GM12878 (cell line): ENCODE measurements around the gene RBMX2. TPM values are rescaled to one million over a fixed set of nuclear protein-coding genes. Genes with fewer than 3 reads are reported as not detected.
"Not testable (repeated sequence)": the region's sequence is repeated elsewhere in the genome, so short reads cannot be mapped to it uniquely, and the experiment has no call there.

ENCODE experiments used
- ATAC-seq: fragments of 200-7000 bp; cut with Tn5 transposase; 3 replicates; pipeline ENCODE4 v1.9.1; 2020; ENCODE audit warnings: mild to moderate bottlenecking, moderate library complexity
- BruUV-seq: library from RNA; stranded (reverse); fragments of 400-500 nt; replicated peaks from 2 replicates; lab custom pipeline; 2021; lab: Mats Ljungman, UMichigan
- CTCF ChIA-PET: fragments of 300-600 bp; sonication (Branson Sonifier 250); formaldehyde crosslinking; extraction: SDS; loops from one replicate; lab custom pipeline; 2021; ENCODE audit warnings: inconsistent platforms; lab: Yijun Ruan, JAX
- POLR2A ChIA-PET: fragments of 350-600 bp; formaldehyde crosslinking; extraction: SDS; loops from one replicate; lab custom pipeline; 2021; ENCODE audit warnings: inconsistent platforms; lab: Charles Lee
- RAD21 ChIA-PET: fragments of 300-600 bp; sonication (Branson Sonifier 250); formaldehyde crosslinking; loops from one replicate; lab custom pipeline; 2023; ENCODE audit warnings: antibody characterized with exemption; ENCODE audit not compliant: unreplicated experiment; lab: Charles Lee
- SMC1A ChIA-PET: fragments of 300-600 bp; sonication (Branson Sonifier 250); formaldehyde crosslinking; loops from one replicate; lab custom pipeline; 2023; ENCODE audit not compliant: unreplicated experiment, uncharacterized antibody; lab: Charles Lee
- DNase-seq: peaks from one replicate; pipeline ENCODE4 v3.0.0-alpha.2; 2011; ENCODE audit warnings: low read depth, low spot score
- FAIRE-seq: peaks from 3 replicates; lab custom pipeline; 2011; peaks lifted over from hg19 to GRCh38; lab: Jason Lieb, UNC
- H2AFZ ChIP-seq: 2 replicates; pipeline ENCODE4 v1.6.0; 2011; ENCODE audit warnings: low read depth, low read length, control low read depth; ENCODE audit not compliant: control insufficient read depth
- H3K27ac ChIP-seq: 2 replicates; pipeline ENCODE4 v1.5.1; 2011; ENCODE audit warnings: control low read depth; ENCODE audit not compliant: control insufficient read depth, insufficient read depth
- H3K27me3 ChIP-seq, 2 experiments: replicated peaks in 1 of 2; 2 replicates each; pipeline versions ENCODE4 v1.6.0 to v1.6.1; 2011; ENCODE audit warnings: low read length in 1 of 2; ENCODE audit not compliant: control insufficient read depth in 2 of 2, insufficient read depth in 2 of 2
- H3K36me3 ChIP-seq, 2 experiments: 2 replicates each; pipeline ENCODE4 v1.5.1; 2011; ENCODE audit warnings: low read length in 1 of 2; ENCODE audit not compliant: control insufficient read depth in 2 of 2, insufficient read depth in 2 of 2
- H3K4me1 ChIP-seq: 2 replicates; pipeline ENCODE4 v1.6.1; 2011; ENCODE audit warnings: mild to moderate bottlenecking, low read length, moderate library complexity, mixed read lengths; ENCODE audit not compliant: control insufficient read depth, insufficient read depth
- H3K4me2 ChIP-seq: 2 replicates; pipeline ENCODE4 v1.6.0; 2011; ENCODE audit warnings: control low read depth; ENCODE audit not compliant: control insufficient read depth, insufficient read depth
- H3K4me3 ChIP-seq: fragments of 200-600 bp; sonication (generic); 2 replicates; pipeline ENCODE4 v1.5.1; 2016
- H3K79me2 ChIP-seq: 2 replicates; pipeline ENCODE4 v1.6.0; 2011; ENCODE audit warnings: low read length; ENCODE audit not compliant: control insufficient read depth, insufficient read depth
- H3K9ac ChIP-seq: 2 replicates; pipeline ENCODE4 v1.8.0; 2011; ENCODE audit warnings: low read length, control low read depth, mixed read lengths; ENCODE audit not compliant: control insufficient read depth, insufficient read depth
- H3K9me3 ChIP-seq: replicated peaks from 3 replicates; pipeline ENCODE4 v1.5.1; 2011; ENCODE audit warnings: mild to moderate bottlenecking, low read length; ENCODE audit not compliant: control insufficient read depth, insufficient read depth
- H4K20me1 ChIP-seq: 2 replicates; pipeline ENCODE4 v1.6.0; 2011; ENCODE audit not compliant: control insufficient read depth, insufficient read depth
- BHLHE40 ChIP-seq, 2 experiments: fragments of 450-650 bp in 1 of 2; IDR thresholded peaks; 2 replicates each; pipeline ENCODE4 v1.6.1; 2011 to 2017; ENCODE audit warnings: low read depth in 2 of 2, borderline replicate concordance in 1 of 2, improper control_type of control experiment in 1 of 2, low read length in 1 of 2, mild to moderate bottlenecking in 1 of 2
- BRCA1 ChIP-seq: IDR thresholded peaks from 2 replicates; pipeline ENCODE4 v1.6.1; 2011; ENCODE audit warnings: low read depth, low read length, improper control_type of control experiment
- CBX3 ChIP-seq: fragments of 200-600 bp; sonication (generic); IDR thresholded peaks from 2 replicates; pipeline ENCODE4 v1.6.1; 2016; ENCODE audit warnings: low read depth, borderline replicate concordance
- GABPA ChIP-seq: IDR thresholded peaks from 2 replicates; pipeline ENCODE4 v1.6.1; 2014; ENCODE audit warnings: antibody characterized with exemption, low read depth, mild to moderate bottlenecking, inconsistent platforms
- IKZF1 ChIP-seq: fragments of 450-650 bp; conservative IDR thresholded peaks from 2 replicates; pipeline ENCODE4 v1.6.1; 2017; ENCODE audit warnings: antibody characterized with exemption, mild to moderate bottlenecking
- LARP7 ChIP-seq: fragments of 450-650 bp; IDR thresholded peaks from 2 replicates; pipeline ENCODE4 v1.6.1; 2017; ENCODE audit warnings: mild to moderate bottlenecking
- MXI1 ChIP-seq: fragments of 150-350 bp; IDR thresholded peaks from 2 replicates; pipeline ENCODE4 v1.6.1; 2011; ENCODE audit warnings: low read depth, mild to moderate bottlenecking, inconsistent platforms, low read length, improper control_type of control experiment
- PML ChIP-seq: IDR thresholded peaks from 2 replicates; pipeline ENCODE4 v1.6.1; 2012; ENCODE audit warnings: low read length, inconsistent platforms
- POLR2A ChIP-seq: IDR thresholded peaks from 2 replicates; pipeline ENCODE4 v1.6.1; 2011; ENCODE audit warnings: low read depth, mild to moderate bottlenecking, low read length
- POLR2AphosphoS2 ChIP-seq: IDR thresholded peaks from 2 replicates; pipeline ENCODE4 v1.6.1; 2011; ENCODE audit warnings: low read depth, mild to moderate bottlenecking, low read length, improper control_type of control experiment, moderate library complexity
- SMAD5 ChIP-seq: IDR thresholded peaks from 2 replicates; pipeline ENCODE4 v1.6.1; 2016; ENCODE audit warnings: antibody characterized with exemption, low read depth
- TCF3 ChIP-seq: IDR thresholded peaks from 2 replicates; pipeline ENCODE4 v1.6.1; 2012; ENCODE audit warnings: low read depth, mild to moderate bottlenecking, low read length, borderline replicate concordance; ENCODE audit not compliant: insufficient read depth
- WGBS: methylation state at CpG from one replicate; pipeline ENCODE4 v1.1.6; 2016; ENCODE audit warnings: low lambda C conversion rate; ENCODE audit not compliant: insufficient replicate concordance, insufficient coverage; ENCODE audit errors: missing lambda C conversion rate; 5-methylcytosine and 5-hydroxymethylcytosine counted together
- in situ Hi-C: fragments of 300-500 bp; cut with MboI; formaldehyde crosslinking; loops from 9 replicates; pipeline ENCODE4 v1.14.3; 2018; ENCODE audit warnings: mixed read lengths
- intact Hi-C: fragments of 100-400 bp; cut with micrococcal nuclease; formaldehyde crosslinking; loops from one replicate; pipeline ENCODE4 v1.14.2; 2022; ENCODE audit not compliant: unreplicated experiment
- polyA plus RNA-seq, 11 experiments: library from polyadenylated mRNA; depleted of rRNA in 4 of 11; unstranded in 6 of 11; stranded (reverse) in 5 of 11; fragments of >200 nt; fragmentation: Nextera tagmentation in 4 of 11; fragmentation: Illumina TruSeq in 1 of 11; extraction: Ambion mirVana in 4 of 11; extraction: Trizol in 1 of 11; gene quantifications; 1 replicate in 1 of 11; 2 replicates in 10 of 11; pipeline versions ENCODE4 v1.2.1 to v1.2.3, GENCODE V29; 2011 to 2016; ENCODE audit warnings: inconsistent platforms in 2 of 11, missing spikeins in 2 of 11, low read depth in 1 of 11
- total RNA-seq, 4 experiments: library from RNA; depleted of rRNA in 3 of 4; stranded (reverse); fragments of >200 nt in 3 of 4; fragmentation: Illumina TruSeq in 1 of 4; extraction: Trizol in 1 of 4; gene quantifications; 2 replicates each; pipeline versions ENCODE4 v1.2.1 to v1.2.3, GENCODE V29; 2013 to 2021
- TF ChIP-seq, protein P1 (sequence below): fragments of 450-650 bp; IDR thresholded peaks from 2 replicates; pipeline ENCODE4 v1.6.1; 2016; ENCODE audit warnings: mild to moderate bottlenecking, moderate library complexity, borderline replicate concordance
- TF ChIP-seq, protein P2 (sequence below): IDR thresholded peaks from 2 replicates; pipeline ENCODE4 v1.6.1; 2012; ENCODE audit warnings: low read depth, low read length, improper control_type of control experiment

The RBMX2 gene
- total and polyA plus RNA-seq, 10 of the 15 experiments (the other 5 are each of a cell fraction or from before 2014, with no cell fraction given): 18.9 to 56.0 (median 32.6) TPM

DNA sequence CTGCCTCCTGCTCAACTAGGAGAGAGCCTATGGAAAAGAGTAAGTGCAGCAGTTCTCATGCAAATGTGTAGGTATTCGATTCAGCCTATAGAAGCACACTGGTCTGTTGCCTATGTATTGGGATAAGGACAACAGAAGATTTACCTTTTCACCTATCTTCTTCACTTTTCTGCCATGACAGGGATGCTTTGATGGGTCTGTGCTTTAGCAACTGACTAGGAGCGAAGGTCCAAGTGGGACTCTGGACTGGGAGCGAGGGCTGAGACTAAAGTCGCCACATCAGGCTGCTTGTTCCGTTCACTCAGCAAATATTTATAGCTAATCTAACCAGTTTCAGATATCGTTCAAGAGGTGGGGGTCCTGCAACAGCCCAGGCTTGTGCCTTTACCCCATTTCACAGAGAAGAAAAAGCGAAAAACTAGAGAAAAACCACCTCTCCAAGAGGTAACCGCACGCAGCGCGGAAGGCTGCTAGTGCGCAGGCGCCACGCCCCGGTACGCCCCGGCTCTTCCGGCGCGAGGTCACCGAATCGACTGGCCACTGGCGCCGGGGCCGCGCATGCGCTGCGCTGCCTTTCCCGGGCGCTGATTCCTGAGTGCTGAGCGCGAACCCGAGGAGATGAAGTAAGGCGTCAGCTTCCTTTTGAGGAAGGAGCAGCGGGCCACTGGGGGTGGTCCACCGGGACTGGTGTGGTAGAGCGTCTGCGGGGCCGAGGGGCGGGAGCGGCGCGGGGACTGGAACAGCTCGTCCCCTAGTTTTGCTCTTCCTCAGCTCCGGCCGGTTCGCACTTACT lies at the start of gene RBMX2 (continued):
- TF ChIP-seq SMAD5 (peak; percentile 72; the same call in 1 of the 2 replicates), LARP7 (0 out of 2 replicates have a peak, but pooled peaks have one; percentile 28), GABPA (peak; percentile 39; the same call in 1 of the 2 replicates), MXI1 (no peak), BRCA1 (no peak), POLR2A (peak; percentile 72), POLR2AphosphoS2 (peak; percentile 71; the same call in 1 of the 2 replicates), BHLHE40 (IDR thresholded peaks at IDR 0.05; ENCODE audit: borderline replicate concordance in 1 of 2, low read depth in 2 of 2, low read length in 1 of 2) (no peak), CBX3 (no peak), IKZF1 (peak; percentile 71), PML (peak; percentile 81; the same call in 1 of the 2 replicates), TCF3 (no peak)
- TF ChIP-seq, protein P1, sequence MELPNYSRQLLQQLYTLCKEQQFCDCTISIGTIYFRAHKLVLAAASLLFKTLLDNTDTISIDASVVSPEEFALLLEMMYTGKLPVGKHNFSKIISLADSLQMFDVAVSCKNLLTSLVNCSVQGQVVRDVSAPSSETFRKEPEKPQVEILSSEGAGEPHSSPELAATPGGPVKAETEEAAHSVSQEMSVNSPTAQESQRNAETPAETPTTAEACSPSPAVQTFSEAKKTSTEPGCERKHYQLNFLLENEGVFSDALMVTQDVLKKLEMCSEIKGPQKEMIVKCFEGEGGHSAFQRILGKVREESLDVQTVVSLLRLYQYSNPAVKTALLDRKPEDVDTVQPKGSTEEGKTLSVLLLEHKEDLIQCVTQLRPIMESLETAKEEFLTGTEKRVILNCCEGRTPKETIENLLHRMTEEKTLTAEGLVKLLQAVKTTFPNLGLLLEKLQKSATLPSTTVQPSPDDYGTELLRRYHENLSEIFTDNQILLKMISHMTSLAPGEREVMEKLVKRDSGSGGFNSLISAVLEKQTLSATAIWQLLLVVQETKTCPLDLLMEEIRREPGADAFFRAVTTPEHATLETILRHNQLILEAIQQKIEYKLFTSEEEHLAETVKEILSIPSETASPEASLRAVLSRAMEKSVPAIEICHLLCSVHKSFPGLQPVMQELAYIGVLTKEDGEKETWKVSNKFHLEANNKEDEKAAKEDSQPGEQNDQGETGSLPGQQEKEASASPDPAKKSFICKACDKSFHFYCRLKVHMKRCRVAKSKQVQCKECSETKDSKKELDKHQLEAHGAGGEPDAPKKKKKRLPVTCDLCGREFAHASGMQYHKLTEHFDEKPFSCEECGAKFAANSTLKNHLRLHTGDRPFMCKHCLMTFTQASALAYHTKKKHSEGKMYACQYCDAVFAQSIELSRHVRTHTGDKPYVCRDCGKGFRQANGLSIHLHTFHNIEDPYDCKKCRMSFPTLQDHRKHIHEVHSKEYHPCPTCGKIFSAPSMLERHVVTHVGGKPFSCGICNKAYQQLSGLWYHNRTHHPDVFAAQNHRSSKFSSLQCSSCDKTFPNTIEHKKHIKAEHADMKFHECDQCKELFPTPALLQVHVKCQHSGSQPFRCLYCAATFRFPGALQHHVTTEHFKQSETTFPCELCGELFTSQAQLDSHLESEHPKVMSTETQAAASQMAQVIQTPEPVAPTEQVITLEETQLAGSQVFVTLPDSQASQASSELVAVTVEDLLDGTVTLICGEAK: peak; percentile 41; the same call in 1 of the 2 replicates
- TF ChIP-seq, protein P2, sequence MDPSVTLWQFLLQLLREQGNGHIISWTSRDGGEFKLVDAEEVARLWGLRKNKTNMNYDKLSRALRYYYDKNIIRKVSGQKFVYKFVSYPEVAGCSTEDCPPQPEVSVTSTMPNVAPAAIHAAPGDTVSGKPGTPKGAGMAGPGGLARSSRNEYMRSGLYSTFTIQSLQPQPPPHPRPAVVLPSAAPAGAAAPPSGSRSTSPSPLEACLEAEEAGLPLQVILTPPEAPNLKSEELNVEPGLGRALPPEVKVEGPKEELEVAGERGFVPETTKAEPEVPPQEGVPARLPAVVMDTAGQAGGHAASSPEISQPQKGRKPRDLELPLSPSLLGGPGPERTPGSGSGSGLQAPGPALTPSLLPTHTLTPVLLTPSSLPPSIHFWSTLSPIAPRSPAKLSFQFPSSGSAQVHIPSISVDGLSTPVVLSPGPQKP: 0 out of 2 replicates have a peak, but pooled peaks have one; percentile 38

DNA sequence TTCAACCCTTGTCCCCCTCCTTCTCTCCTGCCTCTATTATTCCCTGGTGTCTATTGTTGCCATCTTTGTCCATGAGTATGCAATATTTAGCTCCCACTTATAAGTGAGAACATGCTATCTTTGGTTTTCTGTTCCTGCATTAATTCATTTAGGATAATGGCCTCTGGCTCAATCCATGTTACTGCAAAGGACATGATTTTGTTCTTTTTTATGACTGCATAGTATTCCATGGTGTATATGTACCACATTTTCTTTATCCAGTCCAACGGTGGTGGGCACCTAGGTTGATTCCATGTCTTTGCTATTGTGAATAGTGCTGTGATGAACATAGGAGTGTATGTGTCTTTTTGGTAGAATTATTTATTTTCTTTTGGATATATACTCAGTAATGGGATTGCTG lies 49.7 kb upstream of the RBMX2 start:
- H4K20me1 ChIP-seq, FAIRE-seq, H3K27ac ChIP-seq, DNase-seq, CTCF ChIA-PET, BruUV-seq, SMC1A ChIA-PET, POLR2A ChIA-PET, H3K27me3 ChIP-seq, in situ Hi-C loops, H3K9me3 ChIP-seq, H3K9ac ChIP-seq, H2AFZ ChIP-seq, H3K4me1 ChIP-seq, H3K4me2 ChIP-seq, H3K4me3 ChIP-seq, RAD21 ChIA-PET, H3K79me2 ChIP-seq, H3K36me3 ChIP-seq, intact Hi-C loops, ATAC-seq: not testable (repeated sequence)
- 58% methylated on average over 1 of the region's 1 CpG for whole genome bisulfite sequencing
